ENCODE data around the gene MEF2D.
A peak's percentile ranks its signal among the peaks of the same experiment; 100 is the strongest.

Gene MEF2D

GRCh38 chr1:156486421-156487344 is 13.9 kb downstream of the MEF2D start:
- DNase-seq = no peak

- DNase-seq = no peak
Measured at GRCh38 chr1:156485984-156486383, 14.6 kb downstream of the MEF2D start.

- DNase-seq = no peak
Measured at GRCh38 chr1:156484480-156485058, 16.0 kb downstream of the MEF2D start.

- DNase-seq = no peak
Measured at GRCh38 chr1:156483397-156483796, 17.2 kb downstream of the MEF2D start.

- no peak for DNase-seq
Measured at GRCh38 chr1:156482276-156482675, 18.3 kb downstream of the MEF2D start.

- DNase-seq = no peak
Measured at GRCh38 chr1:156481527-156481926, 19.0 kb downstream of the MEF2D start.

GRCh38 chr1:156480411-156481192 is 20.0 kb downstream of the MEF2D start:
- DNase-seq = no peak

- no peak for DNase-seq
Measured at GRCh38 chr1:156480016-156480370, 20.6 kb downstream of the MEF2D start.

- DNase-seq = no peak
Measured at GRCh38 chr1:156479093-156480015, 21.2 kb downstream of the MEF2D start.

- DNase-seq = no peak
Measured at GRCh38 chr1:156478250-156478627, 22.3 kb downstream of the MEF2D start.

- no peak for DNase-seq
Measured at GRCh38 chr1:156477526-156478249, 22.9 kb downstream of the MEF2D start.

GRCh38 chr1:156476501-156477298 is 23.9 kb downstream of the MEF2D start:
- DNase-seq = no peak

GRCh38 chr1:156475568-156476500 is 24.7 kb downstream of the MEF2D start:
- no peak for DNase-seq

GRCh38 chr1:156474966-156475365 is 25.6 kb downstream of the MEF2D start:
- no peak for DNase-seq

- peak; percentile 82 for DNase-seq
Measured at GRCh38 chr1:156471496-156472490, 28.8 kb downstream of the MEF2D start.

- no peak for DNase-seq
Measured at GRCh38 chr1:156470473-156470872, 30.1 kb downstream of the MEF2D start.

- no peak for DNase-seq
Measured at GRCh38 chr1:156468693-156469345, 31.8 kb downstream of the MEF2D start.

- no peak for DNase-seq
Measured at GRCh38 chr1:156467906-156468305, 32.7 kb downstream of the MEF2D start.
